Regular cardiac myocyte (primary cell): ENCODE results near the gene NDUFB5. TPM values are rescaled to one million over a fixed set of nuclear protein-coding genes. Genes with fewer than 3 reads are reported as not detected.

Experiments
- total RNA-seq: library from RNA; depleted of rRNA; stranded (reverse); fragments of >200 nt; gene quantifications from 2 replicates; pipeline ENCODE4 v1.2.3, GENCODE V29; 2014

NDUFB5 gene
- total RNA-seq, result 109 and 140 TPM in 2 replicates

GRCh38 chr3:179604321-179605078 is at the start of gene NDUFB5, which contains the start of gene MRPL47:
Gene NDUFB5 (plus strand): TSS chr3:179604794. CDS start chr3:179604816, 22 bp downstream.
Gene MRPL47 (minus strand): TSS chr3:179604638. CDS start chr3:179604624, 14 bp downstream.

DNA sequence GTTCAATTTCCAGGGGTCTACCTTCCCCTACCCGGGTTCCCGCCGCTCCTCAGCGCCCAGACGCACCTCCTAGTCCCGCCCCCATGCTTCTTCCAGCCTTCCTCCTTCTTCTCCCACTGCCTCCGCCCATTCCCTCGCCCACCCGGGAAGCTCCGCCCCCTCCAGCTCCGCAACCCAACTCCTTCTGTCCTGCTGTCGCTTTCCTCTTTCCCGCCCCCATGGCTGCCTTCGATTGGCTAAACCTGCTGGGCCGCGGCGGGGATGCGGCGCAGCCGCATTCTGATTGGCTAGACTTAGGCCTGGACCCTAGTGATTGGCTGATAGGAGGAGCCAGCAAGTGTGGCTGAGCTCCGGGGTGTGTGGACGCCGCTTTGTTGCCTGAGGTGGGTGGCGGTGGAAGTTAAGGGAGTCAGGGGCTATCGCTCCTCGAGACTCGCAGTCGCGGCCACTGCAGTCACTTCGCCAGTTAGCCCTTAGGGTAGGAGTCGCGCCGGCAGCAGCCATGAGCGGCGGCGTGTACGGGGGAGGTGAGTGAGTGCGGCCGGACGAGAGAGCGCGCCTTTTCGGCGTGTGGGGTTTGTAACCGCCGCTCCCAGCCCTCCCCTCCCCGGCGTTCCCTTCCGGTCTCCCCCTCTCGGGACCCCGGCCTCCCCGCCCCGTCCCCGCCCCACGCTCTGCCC is 41.9 kb upstream of the NDUFB5 start, which contains the start of gene ACTL6A:
ACTL6A (plus strand) TSS at position 336 of the 680 bp plus-strand sequence; CDS start at position 503, 167 bp downstream.

GRCh38 chr3:179652447-179653095 is 48.0 kb downstream of the NDUFB5 start, which contains the start of gene USP13:
Gene USP13 (plus strand): TSS chr3:179653040. CDS start chr3:179653226, 186 bp downstream.

Other genes starting within 250 kb of the NDUFB5 start
- 78.4 and 104 TPM in 2 replicates for gene GNB4, start 153.3 kb upstream of the NDUFB5 start, total RNA-seq
- 53.3 and 95.5 TPM in 2 replicates for gene ACTL6A, start 41.9 kb upstream of the NDUFB5 start, total RNA-seq
- 25.4 and 47.4 TPM in 2 replicates for gene MRPL47, start 156 bp upstream of the NDUFB5 start, total RNA-seq
- gene USP13, start 48.2 kb downstream of the NDUFB5 start, total RNA-seq, result 6.8 and 17.4 TPM in 2 replicates